ENCODE measurements around the gene OGG1. TPM values are rescaled to one million over a fixed set of nuclear protein-coding genes. Genes with fewer than 3 reads are reported as not detected.

Gene OGG1
- total and polyA plus RNA-seq, 10 of the 15 experiments (the other 5 are each of a cell fraction or from before 2014, with no cell fraction given), result 4.8 to 38.8 (median 27.2) TPM

DNA sequence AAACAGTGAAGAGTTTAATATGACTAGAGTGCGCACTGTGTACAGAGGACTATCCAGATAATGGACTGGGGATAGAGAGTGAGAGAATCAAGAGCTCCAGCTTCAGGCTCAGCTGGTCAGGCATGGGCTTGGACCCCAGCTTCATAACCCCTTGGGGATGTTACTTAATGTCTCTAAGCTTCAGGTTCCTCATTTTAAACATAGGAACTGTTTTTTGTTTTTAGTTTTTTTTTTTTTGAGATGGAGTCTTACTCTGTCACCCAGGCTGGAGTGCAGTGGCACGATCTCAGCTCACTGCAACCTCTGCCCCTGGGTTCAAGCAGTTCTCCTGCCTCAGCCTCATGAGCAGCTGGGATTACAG lies 28.1 kb upstream of the OGG1 start:
- ATAC-seq (no peak), DNase-seq (ENCODE audit: low read depth, low spot score) (no peak), FAIRE-seq (no peak)
- ChIA-PET SMC1A (ENCODE audit: uncharacterized antibody, unreplicated experiment) (interaction anchor here (1.4 to 2.2 kb wide), 2 partner anchors 14 to 217 kb away, joined by 3 to 5 read pairs; no protein-coding TSS in a partner anchor), POLR2A (no interaction called here), RAD21 (ENCODE audit: unreplicated experiment) (interaction anchor here (1.0 to 1.5 kb wide), 2 partner anchors 17 to 368 kb away, joined by 3 to 5 read pairs; no protein-coding TSS in a partner anchor), CTCF (interaction anchor here (0.6 to 3.0 kb wide), 4 partner anchors 9 to 218 kb away, joined by 3 to 15 read pairs (median 5); partner anchors contain the start of gene BRPF1)
- H3K4me2 ChIP-seq (ENCODE audit: control insufficient read depth, insufficient read depth), result no peak overlapping the region
- H3K27me3 ChIP-seq (replicated peaks in 1 of 2; ENCODE audit: control insufficient read depth in 2 of 2, insufficient read depth in 2 of 2, low read length in 1 of 2), result no peaks in the 10 kb centered on the region; a peak in 2 of 4 replicates
- H3K9ac ChIP-seq (ENCODE audit: control insufficient read depth, insufficient read depth, low read length), result no peak overlapping the region
- no peaks in the 10 kb centered on the region for H3K36me3 ChIP-seq (ENCODE audit: control insufficient read depth in 2 of 2, insufficient read depth in 2 of 2, low read length in 1 of 2)
- intact Hi-C loops (cut with micrococcal nuclease; ENCODE audit: unreplicated experiment) (no loop called here), in situ Hi-C loops (cut with MboI) (no loop called here)
- no peaks in the 10 kb centered on the region for H3K9me3 ChIP-seq (replicated peaks; ENCODE audit: control insufficient read depth, insufficient read depth, low read length)
- H2AFZ ChIP-seq (ENCODE audit: control insufficient read depth, low read depth, low read length), result no peak overlapping the region
- H3K79me2 ChIP-seq (ENCODE audit: control insufficient read depth, insufficient read depth, low read length), result no peaks in the 10 kb centered on the region
- H3K27ac ChIP-seq (ENCODE audit: control insufficient read depth, insufficient read depth), result no peak overlapping the region
- H4K20me1 ChIP-seq (ENCODE audit: control insufficient read depth, insufficient read depth), result no peaks in the 10 kb centered on the region
- H3K4me1 ChIP-seq (ENCODE audit: control insufficient read depth, insufficient read depth, low read length), result no peaks in the 10 kb centered on the region
- 36% methylated on average over 2 of the region's 2 CpGs for WGBS (ENCODE audit: insufficient coverage, insufficient replicate concordance, low lambda C conversion rate, missing lambda C conversion rate)
- no TSS peak for BruUV-seq (replicated peaks)
- no peak overlapping the region for H3K4me3 ChIP-seq
- TF ChIP-seq, protein P1, sequence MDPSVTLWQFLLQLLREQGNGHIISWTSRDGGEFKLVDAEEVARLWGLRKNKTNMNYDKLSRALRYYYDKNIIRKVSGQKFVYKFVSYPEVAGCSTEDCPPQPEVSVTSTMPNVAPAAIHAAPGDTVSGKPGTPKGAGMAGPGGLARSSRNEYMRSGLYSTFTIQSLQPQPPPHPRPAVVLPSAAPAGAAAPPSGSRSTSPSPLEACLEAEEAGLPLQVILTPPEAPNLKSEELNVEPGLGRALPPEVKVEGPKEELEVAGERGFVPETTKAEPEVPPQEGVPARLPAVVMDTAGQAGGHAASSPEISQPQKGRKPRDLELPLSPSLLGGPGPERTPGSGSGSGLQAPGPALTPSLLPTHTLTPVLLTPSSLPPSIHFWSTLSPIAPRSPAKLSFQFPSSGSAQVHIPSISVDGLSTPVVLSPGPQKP (IDR thresholded peaks at IDR 0.05; ENCODE audit: low read depth, low read length), result no peak
- TF ChIP-seq, protein P2, sequence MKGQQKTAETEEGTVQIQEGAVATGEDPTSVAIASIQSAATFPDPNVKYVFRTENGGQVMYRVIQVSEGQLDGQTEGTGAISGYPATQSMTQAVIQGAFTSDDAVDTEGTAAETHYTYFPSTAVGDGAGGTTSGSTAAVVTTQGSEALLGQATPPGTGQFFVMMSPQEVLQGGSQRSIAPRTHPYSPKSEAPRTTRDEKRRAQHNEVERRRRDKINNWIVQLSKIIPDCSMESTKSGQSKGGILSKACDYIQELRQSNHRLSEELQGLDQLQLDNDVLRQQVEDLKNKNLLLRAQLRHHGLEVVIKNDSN (IDR thresholded peaks at IDR 0.05; ENCODE audit: borderline replicate concordance, extremely low read length, insufficient read depth, low read depth, low read length), result no peak
- TF ChIP-seq ZNF217 (IDR thresholded peaks at IDR 0.05), result no peak
- no peak for TF ChIP-seq MTA2 (IDR thresholded peaks at IDR 0.05; ENCODE audit: low read depth)
- TF ChIP-seq MYC (IDR thresholded peaks at IDR 0.05; ENCODE audit: insufficient read depth, insufficient read length, insufficient replicate concordance, low read length, severe bottlenecking), result no peak
- no peak for TF ChIP-seq CEBPB (IDR thresholded peaks at IDR 0.05; ENCODE audit: borderline replicate concordance in 1 of 2, low read depth in 2 of 2, low read length in 2 of 2)
- TF ChIP-seq TARDBP (IDR thresholded peaks at IDR 0.05; ENCODE audit: borderline replicate concordance), result no peak
- TF ChIP-seq RCOR1 (conservative IDR thresholded peaks at IDR 0.05; ENCODE audit: low read depth, low read length), result no peak
- no peak for TF ChIP-seq DPF2 (IDR thresholded peaks at IDR 0.05)
- TF ChIP-seq, protein P3, sequence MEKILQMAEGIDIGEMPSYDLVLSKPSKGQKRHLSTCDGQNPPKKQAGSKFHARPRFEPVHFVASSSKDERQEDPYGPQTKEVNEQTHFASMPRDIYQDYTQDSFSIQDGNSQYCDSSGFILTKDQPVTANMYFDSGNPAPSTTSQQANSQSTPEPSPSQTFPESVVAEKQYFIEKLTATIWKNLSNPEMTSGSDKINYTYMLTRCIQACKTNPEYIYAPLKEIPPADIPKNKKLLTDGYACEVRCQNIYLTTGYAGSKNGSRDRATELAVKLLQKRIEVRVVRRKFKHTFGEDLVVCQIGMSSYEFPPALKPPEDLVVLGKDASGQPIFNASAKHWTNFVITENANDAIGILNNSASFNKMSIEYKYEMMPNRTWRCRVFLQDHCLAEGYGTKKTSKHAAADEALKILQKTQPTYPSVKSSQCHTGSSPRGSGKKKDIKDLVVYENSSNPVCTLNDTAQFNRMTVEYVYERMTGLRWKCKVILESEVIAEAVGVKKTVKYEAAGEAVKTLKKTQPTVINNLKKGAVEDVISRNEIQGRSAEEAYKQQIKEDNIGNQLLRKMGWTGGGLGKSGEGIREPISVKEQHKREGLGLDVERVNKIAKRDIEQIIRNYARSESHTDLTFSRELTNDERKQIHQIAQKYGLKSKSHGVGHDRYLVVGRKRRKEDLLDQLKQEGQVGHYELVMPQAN (conservative IDR thresholded peaks at IDR 0.05), result no peak
- TF ChIP-seq YY1 (IDR thresholded peaks at IDR 0.05; ENCODE audit: low read depth, low read length), result no peak
- no peak for TF ChIP-seq WRNIP1 (IDR thresholded peaks at IDR 0.05; ENCODE audit: borderline replicate concordance, low read depth, low read length)
- TF ChIP-seq STAT1 (conservative IDR thresholded peaks at IDR 0.05), result no peak
- TF ChIP-seq RUNX3 (IDR thresholded peaks at IDR 0.05; ENCODE audit: low read length), result no peak
- TF ChIP-seq, protein P4, sequence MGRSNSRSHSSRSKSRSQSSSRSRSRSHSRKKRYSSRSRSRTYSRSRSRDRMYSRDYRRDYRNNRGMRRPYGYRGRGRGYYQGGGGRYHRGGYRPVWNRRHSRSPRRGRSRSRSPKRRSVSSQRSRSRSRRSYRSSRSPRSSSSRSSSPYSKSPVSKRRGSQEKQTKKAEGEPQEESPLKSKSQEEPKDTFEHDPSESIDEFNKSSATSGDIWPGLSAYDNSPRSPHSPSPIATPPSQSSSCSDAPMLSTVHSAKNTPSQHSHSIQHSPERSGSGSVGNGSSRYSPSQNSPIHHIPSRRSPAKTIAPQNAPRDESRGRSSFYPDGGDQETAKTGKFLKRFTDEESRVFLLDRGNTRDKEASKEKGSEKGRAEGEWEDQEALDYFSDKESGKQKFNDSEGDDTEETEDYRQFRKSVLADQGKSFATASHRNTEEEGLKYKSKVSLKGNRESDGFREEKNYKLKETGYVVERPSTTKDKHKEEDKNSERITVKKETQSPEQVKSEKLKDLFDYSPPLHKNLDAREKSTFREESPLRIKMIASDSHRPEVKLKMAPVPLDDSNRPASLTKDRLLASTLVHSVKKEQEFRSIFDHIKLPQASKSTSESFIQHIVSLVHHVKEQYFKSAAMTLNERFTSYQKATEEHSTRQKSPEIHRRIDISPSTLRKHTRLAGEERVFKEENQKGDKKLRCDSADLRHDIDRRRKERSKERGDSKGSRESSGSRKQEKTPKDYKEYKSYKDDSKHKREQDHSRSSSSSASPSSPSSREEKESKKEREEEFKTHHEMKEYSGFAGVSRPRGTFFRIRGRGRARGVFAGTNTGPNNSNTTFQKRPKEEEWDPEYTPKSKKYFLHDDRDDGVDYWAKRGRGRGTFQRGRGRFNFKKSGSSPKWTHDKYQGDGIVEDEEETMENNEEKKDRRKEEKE (IDR thresholded peaks at IDR 0.05), result no peak
- TF ChIP-seq TCF7 (IDR thresholded peaks at IDR 0.05; ENCODE audit: borderline replicate concordance), result no peak
- no peak for TF ChIP-seq NR2C2 (IDR thresholded peaks at IDR 0.05; ENCODE audit: borderline replicate concordance, control insufficient read depth, insufficient read length, low read depth)
- TF ChIP-seq ZNF274 (IDR thresholded peaks at IDR 0.05; ENCODE audit: insufficient read depth, insufficient read length), result no peak

Data from GM12878 (cell line).